Astrocyte (in vitro differentiated cells and primary cell): Measurements from ENCODE around the gene PTPN6. TPM values are rescaled to one million over a fixed set of nuclear protein-coding genes. Genes with fewer than 3 reads are reported as not detected.

Experiments
- DNase-seq: peaks from one replicate; pipeline ENCODE4 v3.0.0-alpha.2; 2010; ENCODE audit warnings: low read depth
- FAIRE-seq: peaks from 2 replicates; lab custom pipeline; 2011; peaks lifted over from hg19 to GRCh38; lab: Jason Lieb, UNC
- H2AFZ ChIP-seq: 2 replicates; pipeline ENCODE4 v1.6.0; 2012; ENCODE audit warnings: low read depth, low read length, inconsistent platforms
- H3K27ac ChIP-seq: 2 replicates; pipeline ENCODE4 v1.5.1; 2011; ENCODE audit warnings: low read depth, low read length, inconsistent platforms
- H3K27me3 ChIP-seq: 2 replicates; pipeline ENCODE4 v1.6.0; 2011; ENCODE audit warnings: low read length, inconsistent platforms; ENCODE audit not compliant: insufficient read depth
- H3K36me3 ChIP-seq: 2 replicates; pipeline ENCODE4 v1.5.1; 2011; ENCODE audit warnings: low read length, inconsistent platforms; ENCODE audit not compliant: insufficient read depth
- H3K4me1 ChIP-seq: 2 replicates; pipeline ENCODE4 v1.5.1; 2011; ENCODE audit warnings: low read length, inconsistent platforms; ENCODE audit not compliant: insufficient read depth
- H3K4me2 ChIP-seq: 2 replicates; pipeline ENCODE4 v1.6.0; 2012; ENCODE audit warnings: low read length, inconsistent platforms
- H3K4me3 ChIP-seq: 2 replicates; pipeline ENCODE4 v1.5.1; 2011; ENCODE audit warnings: low read depth, mild to moderate bottlenecking, low read length, inconsistent platforms; ENCODE audit not compliant: insufficient read depth
- H3K79me2 ChIP-seq: 2 replicates; pipeline ENCODE4 v1.6.0; 2012; ENCODE audit warnings: mild to moderate bottlenecking, low read length, inconsistent platforms; ENCODE audit not compliant: insufficient read depth
- H3K9ac ChIP-seq: 2 replicates; pipeline ENCODE4 v1.6.0; 2012; ENCODE audit warnings: mild to moderate bottlenecking, low read length, inconsistent platforms
- H3K9me3 ChIP-seq: 2 replicates; pipeline ENCODE4 v1.5.1; 2012; ENCODE audit warnings: low read depth, mild to moderate bottlenecking, low read length, inconsistent platforms; ENCODE audit not compliant: insufficient read depth
- H4K20me1 ChIP-seq: 2 replicates; pipeline ENCODE4 v1.6.0; 2012; ENCODE audit warnings: low read length, inconsistent platforms; ENCODE audit not compliant: insufficient read depth
- H3K27ac Mint-ChIP-seq: one replicate; pipeline ENCODE4 v1.8.0; 2021; ENCODE audit warnings: mild to moderate bottlenecking, mixed read lengths; ENCODE audit not compliant: unreplicated experiment
- H3K27me3 Mint-ChIP-seq: one replicate; pipeline ENCODE4 v1.8.0; 2021; ENCODE audit warnings: low read depth, mixed read lengths; ENCODE audit not compliant: unreplicated experiment
- H3K36me3 Mint-ChIP-seq: one replicate; pipeline ENCODE4 v1.8.0; 2021; ENCODE audit warnings: low read depth, mixed read lengths; ENCODE audit not compliant: unreplicated experiment
- H3K4me1 Mint-ChIP-seq: one replicate; pipeline ENCODE4 v1.8.0; 2021; ENCODE audit warnings: low read depth, mixed read lengths; ENCODE audit not compliant: unreplicated experiment
- H3K4me3 Mint-ChIP-seq: one replicate; pipeline ENCODE4 v1.8.0; 2021; ENCODE audit warnings: mild to moderate bottlenecking, moderate library complexity, mixed read lengths; ENCODE audit not compliant: unreplicated experiment
- H3K9me3 Mint-ChIP-seq: one replicate; pipeline ENCODE4 v1.8.0; 2021; ENCODE audit warnings: mild to moderate bottlenecking, mixed read lengths; ENCODE audit not compliant: unreplicated experiment
- CTCF ChIP-seq: IDR thresholded peaks from 2 replicates; pipeline ENCODE4 v1.5.1; 2011; ENCODE audit warnings: low read depth, mild to moderate bottlenecking, inconsistent platforms, low read length, moderate library complexity; ENCODE audit not compliant: insufficient read depth
- EZH2 ChIP-seq: IDR thresholded peaks from 2 replicates; pipeline ENCODE4 v1.6.1; 2012; ENCODE audit warnings: mild to moderate bottlenecking, low read length, inconsistent platforms; ENCODE audit not compliant: insufficient read depth
- total RNA-seq: library from RNA; stranded (reverse); gene quantifications from 2 replicates; pipeline ENCODE4 v1.2.1, GENCODE V29; 2021

PTPN6 gene
- total RNA-seq, 1 donor from 2014 or later, result 8.9 TPM

GRCh38 chr12:6967651-6968100 is 16.5 kb downstream of the PTPN6 start:
- Histone ChIP-seq H2AFZ (no peak overlapping the region), H3K9me3 (no peaks in the 10 kb centered on the region), H3K9ac (no peak overlapping the region), H3K27me3 (no peaks in the 10 kb centered on the region), H3K4me1 (peaks cover 12% of the 10 kb centered on the region), H3K4me2 (no peak overlapping the region), H3K36me3 (peaks cover 29% of the 10 kb centered on the region), H4K20me1 (peaks cover 7% of the 10 kb centered on the region), H3K79me2 (peaks cover 56% of the 10 kb centered on the region), H3K27ac (no peak overlapping the region), H3K4me3 (no peak overlapping the region)
- Mint-ChIP-seq H3K36me3 (peaks cover 12% of the 10 kb centered on the region), H3K9me3 (no peaks in the 10 kb centered on the region), H3K4me3 (no peak overlapping the region), H3K27me3 (no peaks in the 10 kb centered on the region), H3K4me1 (peaks cover 21% of the 10 kb centered on the region), H3K27ac (peak overlapping the region; percentile 69)
- no peak for DNase-seq
- no peak for FAIRE-seq
- TF ChIP-seq CTCF, result no peak
- TF ChIP-seq EZH2, result no peak

- TF ChIP-seq CTCF, result no peak
- no peak for TF ChIP-seq EZH2
- H3K4me3 Mint-ChIP-seq, result peak overlapping the region; percentile 100
- H3K27me3 Mint-ChIP-seq, result no peaks in the 10 kb centered on the region
- peaks cover 12% of the 10 kb centered on the region for H3K36me3 Mint-ChIP-seq
- H3K4me1 ChIP-seq, result peaks cover 12% of the 10 kb centered on the region
- H3K27ac Mint-ChIP-seq, result no peak overlapping the region
- H2AFZ ChIP-seq, result no peak overlapping the region
- no peaks in the 10 kb centered on the region for H3K9me3 Mint-ChIP-seq
- H3K27ac ChIP-seq, result no peak overlapping the region
- no peak overlapping the region for H3K4me3 ChIP-seq
- H3K4me1 Mint-ChIP-seq, result peaks cover 21% of the 10 kb centered on the region
- peak overlapping the region; percentile 98 for H3K4me2 ChIP-seq
- no peak for FAIRE-seq
- H4K20me1 ChIP-seq, result peaks cover 7% of the 10 kb centered on the region
- peak overlapping the region; percentile 98 for H3K9ac ChIP-seq
- no peak for DNase-seq
- no peaks in the 10 kb centered on the region for H3K9me3 ChIP-seq
- H3K36me3 ChIP-seq, result peaks cover 29% of the 10 kb centered on the region
- H3K27me3 ChIP-seq, result no peaks in the 10 kb centered on the region
- peaks cover 60% of the 10 kb centered on the region for H3K79me2 ChIP-seq
These were observed 17.3 kb downstream of the PTPN6 start for GRCh38 chr12:6968426-6968825.

GRCh38 chr12:6970096-6970527 is 19.0 kb downstream of the PTPN6 start:
- Histone ChIP-seq H2AFZ (peak overlapping the region; percentile 71), H3K9ac (peak overlapping the region; percentile 98), H4K20me1 (peaks cover 7% of the 10 kb centered on the region), H3K4me3 (peak overlapping the region; percentile 97), H3K36me3 (peaks cover 42% of the 10 kb centered on the region), H3K9me3 (no peaks in the 10 kb centered on the region), H3K4me1 (peaks cover 12% of the 10 kb centered on the region), H3K79me2 (peaks cover 68% of the 10 kb centered on the region), H3K27ac (peak overlapping the region; percentile 91), H3K4me2 (peak overlapping the region; percentile 98), H3K27me3 (no peaks in the 10 kb centered on the region)
- H3K4me1 Mint-ChIP-seq, result peaks cover 19% of the 10 kb centered on the region
- no peaks in the 10 kb centered on the region for H3K9me3 Mint-ChIP-seq
- DNase-seq (no peak), FAIRE-seq (no peak)
- peak overlapping the region; percentile 100 for H3K4me3 Mint-ChIP-seq
- peaks cover 12% of the 10 kb centered on the region for H3K36me3 Mint-ChIP-seq
- H3K27me3 Mint-ChIP-seq, result no peaks in the 10 kb centered on the region
- peak overlapping the region; percentile 92 for H3K27ac Mint-ChIP-seq
- TF ChIP-seq CTCF (no peak), EZH2 (no peak)
